T-helper 22 cell (primary cell): Measurements from ENCODE around the gene SLC6A18.

Experiments used
- DNase-seq: peaks from one replicate; pipeline ENCODE4 v3.0.0-alpha.2; 2020; ENCODE audit warnings: low read depth

SLC6A18 gene

DNA sequence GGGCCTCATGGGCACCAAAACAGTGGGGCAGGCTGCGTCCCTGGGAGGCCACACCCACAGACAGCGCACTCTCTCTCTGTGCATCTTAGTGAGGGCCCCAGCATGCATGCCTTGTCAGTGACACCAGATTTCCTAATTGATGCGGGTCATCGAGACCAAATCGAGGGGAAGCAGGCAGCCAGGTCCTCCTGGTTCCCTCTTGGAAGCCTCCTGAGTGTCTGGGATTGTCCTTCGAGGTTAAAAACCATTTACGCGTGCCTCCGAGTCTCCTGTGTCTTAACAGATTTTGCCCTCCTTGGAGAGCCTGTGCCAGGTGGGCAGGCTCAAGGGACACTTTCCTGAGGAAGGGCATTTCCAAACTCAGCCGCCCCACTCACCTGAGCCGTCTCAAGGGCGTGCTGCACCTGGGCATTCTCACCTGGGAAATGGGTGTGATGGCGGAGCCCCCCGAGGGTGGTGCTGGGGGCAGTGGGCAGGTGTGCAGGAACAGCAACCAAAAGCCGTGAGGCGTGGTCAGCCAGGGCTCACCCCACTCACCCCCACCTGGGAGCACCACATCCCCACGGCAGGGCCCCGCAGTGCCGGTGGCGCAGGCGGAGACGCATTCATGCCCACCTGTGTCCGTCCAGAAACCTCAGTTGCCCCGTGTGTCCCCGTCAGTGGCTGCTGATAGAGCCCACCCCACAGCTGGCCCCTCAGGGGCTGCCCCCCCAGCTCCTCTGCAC, 21.1 kb upstream of the SLC6A18 start:
- no peak for DNase-seq

DNA sequence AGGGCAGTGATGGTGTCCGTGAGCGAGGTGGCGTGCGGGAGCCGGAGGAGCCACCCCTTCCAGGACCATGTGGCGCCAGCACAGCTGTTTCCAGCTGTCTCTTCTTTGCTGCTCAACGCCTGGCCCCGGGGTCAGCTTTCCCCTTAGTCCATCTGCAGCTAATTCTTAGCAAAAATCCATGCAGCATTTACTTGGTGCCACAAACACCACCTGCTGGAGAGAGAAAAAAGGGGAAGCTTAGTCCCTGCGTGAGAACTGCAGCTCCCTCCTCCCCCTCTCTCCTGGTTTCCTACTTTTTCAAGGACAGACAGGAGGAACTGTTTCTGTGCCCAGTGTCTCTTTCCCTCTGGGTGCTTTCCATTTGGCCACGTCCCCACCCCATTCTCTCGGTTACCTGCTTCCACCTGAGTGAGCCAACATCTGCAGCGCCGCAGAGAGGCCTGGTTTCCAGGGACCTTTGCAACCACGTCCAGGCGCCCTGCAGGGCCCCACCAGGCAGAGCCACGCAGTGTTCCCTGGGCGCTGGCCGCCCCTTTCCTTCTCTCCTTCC, 20.4 kb upstream of the SLC6A18 start:
- DNase-seq = no peak

DNA sequence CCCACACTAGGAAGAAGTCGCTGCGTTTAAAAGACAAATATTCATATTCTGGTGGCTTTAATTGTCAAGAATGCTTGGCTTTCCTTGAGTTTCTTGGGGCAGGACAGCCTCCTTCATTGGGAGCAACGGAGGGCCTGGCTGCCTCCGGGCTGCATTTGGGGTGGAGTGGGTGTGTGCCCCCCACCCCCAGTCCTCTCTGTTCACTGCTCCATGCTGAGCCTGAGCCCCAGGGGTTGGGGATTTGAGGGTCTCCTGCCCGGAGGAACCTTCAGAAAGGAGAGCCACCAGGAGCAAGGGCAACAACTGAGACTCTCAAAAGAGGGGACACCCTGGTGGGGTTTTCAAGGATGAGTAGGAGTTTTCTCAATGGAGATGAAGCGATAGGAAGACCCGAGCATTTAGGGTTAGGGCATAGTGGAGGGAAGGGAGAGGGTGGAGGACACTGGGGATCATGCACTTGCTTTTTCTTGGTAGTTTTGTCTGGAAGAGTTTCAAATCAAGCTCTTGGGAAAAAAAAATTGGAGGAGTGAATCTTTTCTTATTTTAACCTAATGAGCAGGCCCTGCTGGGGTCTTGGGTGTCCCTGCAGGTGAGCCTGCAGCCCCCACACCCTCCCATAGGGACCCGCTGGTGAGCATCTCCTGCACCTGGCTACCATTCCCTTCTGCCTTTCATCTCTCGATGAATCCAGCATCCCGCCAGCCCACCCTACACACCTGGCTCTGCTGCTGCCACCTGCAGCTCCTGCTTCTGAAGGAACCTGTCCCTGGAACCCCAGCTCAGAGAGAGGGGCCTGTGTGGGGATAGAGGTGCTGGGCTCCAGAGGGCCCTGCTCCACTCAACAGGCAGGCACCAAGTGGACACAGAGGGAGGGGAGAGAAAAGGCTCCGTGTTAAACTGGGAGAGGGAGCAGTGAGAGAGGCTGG, 19.7 kb upstream of the SLC6A18 start:
- no peak for DNase-seq

DNA sequence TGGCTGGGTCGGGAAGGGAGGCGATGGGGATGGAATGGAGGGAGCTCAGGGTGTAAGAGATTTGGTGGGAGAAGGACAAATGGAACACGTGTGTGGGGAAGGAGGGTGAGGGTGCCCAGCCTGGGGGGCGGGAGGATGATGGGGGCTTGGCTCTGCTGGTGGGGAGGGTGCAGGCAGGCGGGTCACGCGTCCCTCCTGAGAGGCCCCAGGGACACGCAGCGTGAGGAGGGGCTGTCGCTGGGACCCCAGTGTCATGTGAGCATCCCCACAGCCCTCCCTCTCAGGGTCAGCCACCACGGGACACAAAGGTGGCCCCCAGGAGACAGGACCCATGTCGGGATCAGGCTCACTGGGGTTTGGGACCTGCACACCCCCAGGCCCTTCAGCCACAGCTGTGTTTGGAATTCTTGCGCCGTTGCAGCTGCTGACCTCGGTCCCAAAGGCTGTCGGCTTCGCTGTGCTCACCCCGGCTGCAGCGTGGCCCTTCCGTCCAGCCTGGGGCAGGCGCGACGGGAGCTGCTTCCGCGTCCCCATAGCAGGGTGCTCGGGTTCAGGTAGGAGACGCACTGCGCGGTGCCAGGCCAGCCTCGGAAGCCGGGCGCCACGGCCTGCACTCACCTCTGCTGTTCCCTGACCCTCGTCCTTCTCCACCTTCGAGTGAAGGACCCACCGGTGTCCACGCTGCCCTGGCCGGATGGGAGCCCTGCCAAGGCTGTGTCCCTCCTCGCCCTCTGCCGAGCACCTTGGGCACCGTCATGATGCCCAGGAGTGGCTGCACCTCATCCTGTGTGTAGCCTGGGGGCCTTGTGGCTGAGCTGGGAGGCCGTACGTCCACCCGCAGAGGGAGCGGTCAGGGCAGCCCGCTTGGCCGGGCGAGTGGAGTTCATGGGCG, 18.4 kb upstream of the SLC6A18 start:
- DNase-seq = no peak

DNA sequence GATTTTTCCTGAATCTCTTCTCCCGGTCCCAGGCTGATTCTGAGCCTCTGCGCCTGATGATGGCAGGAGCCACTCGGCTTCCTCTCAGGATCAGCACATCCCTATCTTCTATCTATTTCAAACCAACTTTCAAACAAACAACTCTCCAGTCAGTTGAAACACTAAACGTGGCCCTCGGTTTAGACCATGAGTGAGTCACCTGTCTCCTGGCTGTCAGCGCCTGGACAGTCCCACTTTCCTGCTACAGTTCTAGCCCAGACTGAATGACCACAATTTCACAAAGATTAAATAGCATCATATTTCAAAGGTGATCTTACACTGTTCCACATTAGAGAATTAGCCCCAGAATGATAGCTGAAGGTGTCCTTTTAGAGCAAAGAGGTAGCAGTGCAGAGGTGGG, 17.6 kb upstream of the SLC6A18 start:
- DNase-seq = no peak

DNA sequence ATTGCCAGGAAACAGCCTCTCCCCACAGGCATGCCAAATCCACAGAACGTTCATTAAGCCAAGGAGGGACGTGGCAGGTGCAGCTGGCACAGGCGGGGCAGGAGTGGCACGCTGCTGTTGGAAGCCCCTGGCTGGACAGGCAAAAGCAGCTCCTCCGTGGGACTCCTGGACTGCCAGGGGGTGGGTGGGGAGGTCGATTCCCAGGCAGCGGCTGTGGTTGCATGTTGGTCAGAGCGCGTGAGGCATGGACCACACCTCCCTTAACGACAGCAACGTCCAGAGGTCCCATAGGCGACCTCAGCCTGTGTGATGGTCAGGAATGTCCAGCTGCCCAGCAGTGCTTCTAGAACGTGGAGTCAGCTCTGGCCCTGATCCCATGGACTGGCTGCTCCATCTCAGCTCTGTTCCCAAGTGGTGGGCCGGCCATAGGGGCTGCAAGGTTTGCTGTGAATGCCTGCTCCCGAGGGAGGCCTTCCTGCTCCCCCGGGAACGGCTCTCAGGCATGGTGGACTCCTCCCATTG, 16.9 kb upstream of the SLC6A18 start:
- no peak for DNase-seq

DNA sequence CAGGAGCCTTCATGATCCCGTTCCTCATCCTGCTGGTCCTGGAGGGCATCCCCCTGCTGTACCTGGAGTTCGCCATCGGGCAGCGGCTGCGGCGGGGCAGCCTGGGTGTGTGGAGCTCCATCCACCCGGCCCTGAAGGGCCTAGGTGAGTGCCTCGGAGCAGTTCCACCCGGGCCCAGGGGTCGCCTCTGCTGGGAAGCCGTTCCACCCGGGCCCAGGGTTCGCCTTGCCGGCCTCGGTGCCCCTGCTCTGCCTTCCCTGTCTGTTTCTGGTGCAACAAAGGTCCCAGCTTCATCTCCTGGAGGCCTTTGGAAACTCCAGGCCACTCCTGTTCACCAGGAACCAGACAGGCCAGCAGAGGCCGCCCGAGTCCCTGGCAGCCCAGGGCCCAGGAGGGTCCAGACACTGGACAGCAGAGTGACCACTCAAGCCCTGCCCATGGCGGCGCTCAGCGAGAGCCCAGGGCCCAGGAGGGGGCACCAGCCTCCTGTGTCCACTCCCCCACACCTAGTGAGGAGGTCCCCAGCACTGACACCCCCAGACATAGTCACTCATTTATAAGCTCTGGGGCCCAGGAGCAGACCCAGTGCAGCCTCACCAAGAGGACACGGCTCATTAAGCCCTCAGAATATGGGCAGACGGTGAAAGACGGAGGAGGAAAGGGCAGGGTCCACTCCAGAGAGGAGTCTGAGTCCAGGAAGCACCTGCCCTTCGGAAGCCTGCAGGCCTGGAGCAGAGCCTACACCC, 16.3 kb upstream of the SLC6A18 start:
- DNase-seq = no peak

DNA sequence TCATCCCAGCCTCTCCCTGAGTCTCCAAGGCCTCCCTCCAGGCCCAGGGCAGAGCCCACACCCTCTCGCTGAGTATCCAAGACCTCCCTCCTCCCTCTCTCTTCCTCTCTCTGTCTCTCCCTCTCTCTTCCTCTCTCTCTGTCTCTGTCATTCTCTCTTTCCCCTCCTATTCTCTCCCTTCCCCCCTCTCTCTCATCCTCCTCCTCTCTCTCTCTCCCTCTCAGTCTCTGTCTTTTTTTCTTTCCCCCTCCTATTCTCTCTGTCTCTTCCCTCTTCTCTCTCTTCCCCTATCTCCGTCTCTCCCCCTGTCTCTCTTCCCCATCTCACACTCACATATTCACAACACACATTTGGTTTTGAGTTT, 15.7 kb upstream of the SLC6A18 start:
- DNase-seq = no peak

DNA sequence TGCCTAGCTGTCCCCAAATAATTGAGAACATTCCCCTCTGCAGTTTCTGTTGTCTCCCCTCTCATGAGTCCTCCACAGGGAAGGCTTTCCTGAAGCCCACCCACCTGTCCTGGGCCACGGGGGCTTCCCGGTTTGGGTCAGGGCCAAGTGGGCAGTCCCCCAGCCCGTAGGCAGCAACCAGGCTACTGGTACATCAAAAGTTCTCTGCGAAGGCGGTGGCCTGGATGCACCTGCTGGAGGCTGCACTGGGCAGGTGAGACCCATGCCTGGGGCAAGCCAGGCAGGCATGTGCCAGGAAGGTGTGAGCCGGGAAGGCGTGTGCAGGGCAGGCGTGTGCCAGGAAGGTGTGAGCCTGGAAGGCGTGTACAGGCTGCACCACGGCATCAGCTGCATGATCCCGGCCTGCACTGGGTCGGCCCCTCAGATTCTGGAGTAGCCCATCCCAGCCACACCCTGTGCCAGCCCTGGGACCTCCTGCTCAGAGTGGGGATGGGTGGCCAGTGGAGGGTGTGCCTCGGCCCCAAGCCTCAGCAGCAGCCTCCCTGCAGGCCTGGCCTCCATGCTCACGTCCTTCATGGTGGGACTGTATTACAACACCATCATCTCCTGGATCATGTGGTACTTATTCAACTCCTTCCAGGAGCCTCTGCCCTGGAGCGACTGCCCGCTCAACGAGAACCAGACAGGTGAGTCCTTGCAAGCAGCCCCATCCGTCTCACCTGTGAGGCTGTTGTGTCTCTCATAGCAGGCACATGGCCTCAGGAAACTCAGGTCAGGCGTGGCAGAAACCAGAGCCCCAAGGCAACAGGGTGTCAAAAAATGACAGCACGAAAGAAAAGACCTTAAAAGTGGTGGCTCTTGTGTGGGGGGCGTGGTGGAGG, 15.0 kb upstream of the SLC6A18 start:
- DNase-seq = no peak

DNA sequence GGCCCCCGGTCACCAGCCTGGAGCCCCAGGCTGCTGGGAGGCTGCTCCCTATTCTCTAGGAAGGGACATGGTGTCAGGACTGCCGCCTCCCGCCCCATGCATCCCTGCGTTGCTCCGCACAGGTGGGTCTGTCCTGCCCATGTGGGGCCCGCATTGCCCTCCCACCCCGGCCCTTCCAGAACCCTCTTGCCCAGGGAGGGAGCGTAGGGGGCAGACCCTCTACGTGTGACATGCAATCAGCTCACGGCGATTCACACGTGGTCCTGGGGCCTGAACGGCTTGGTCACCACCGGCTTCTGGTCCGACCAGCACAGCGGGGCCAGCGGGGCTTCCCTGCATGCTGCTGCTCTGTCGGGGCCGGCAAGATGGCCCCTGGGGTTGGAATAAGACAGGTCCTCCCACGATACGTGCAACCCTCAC, 14.3 kb upstream of the SLC6A18 start:
- no peak for DNase-seq

DNA sequence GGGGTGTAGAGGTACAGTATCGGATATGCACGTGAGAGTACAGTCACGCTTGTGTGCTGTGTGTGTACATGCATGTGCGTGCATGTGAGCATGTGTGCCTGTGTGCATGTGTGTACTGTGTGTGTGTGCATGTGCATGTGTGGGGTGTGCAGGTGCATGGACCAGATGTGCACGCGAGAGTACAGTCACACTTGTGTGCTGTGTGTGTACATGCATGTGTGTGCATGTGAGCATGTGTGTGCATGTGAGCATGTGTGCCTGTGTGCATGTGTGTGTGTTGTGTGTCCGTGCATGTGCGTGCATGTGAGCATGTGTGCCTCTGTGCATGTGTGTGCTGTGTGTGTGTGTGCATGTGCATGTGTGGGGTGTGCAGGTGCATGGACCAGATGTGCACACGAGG, 13.5 kb upstream of the SLC6A18 start:
- DNase-seq = no peak

DNA sequence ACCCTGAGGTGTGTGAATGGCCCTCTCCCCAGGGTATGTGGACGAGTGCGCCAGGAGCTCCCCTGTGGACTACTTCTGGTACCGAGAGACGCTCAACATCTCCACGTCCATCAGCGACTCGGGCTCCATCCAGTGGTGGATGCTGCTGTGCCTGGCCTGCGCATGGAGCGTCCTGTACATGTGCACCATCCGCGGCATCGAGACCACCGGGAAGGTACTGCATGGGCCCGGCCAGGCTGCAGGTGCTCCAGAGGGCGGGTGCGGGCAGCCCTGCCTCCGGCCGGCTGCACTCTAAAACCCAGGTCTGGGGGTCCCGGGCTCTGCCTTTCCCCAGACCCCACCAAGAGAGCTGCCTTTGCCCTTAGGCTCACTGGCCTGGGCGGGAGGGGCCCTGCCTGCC, 12.9 kb upstream of the SLC6A18 start:
- DNase-seq = no peak

DNA sequence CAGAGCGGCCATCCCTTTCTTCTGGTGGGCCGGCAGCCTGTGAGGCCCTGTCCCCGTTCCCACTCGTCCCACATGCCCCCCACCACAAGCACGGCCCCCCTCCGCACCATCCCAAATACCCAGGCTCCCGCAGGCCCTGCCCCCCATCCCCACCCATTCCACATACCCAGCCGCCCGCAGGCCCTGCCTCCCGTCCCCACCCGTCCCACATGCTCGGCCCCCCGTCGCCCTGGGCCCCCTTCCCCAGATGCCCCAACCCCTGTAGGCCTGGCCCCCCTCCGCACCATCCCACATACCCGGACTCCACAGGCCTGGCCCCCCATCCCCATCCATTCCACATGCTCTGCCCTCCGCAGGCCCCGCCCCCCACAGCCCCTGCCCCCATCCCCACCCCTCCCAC, 12.3 kb upstream of the SLC6A18 start:
- DNase-seq = no peak

DNA sequence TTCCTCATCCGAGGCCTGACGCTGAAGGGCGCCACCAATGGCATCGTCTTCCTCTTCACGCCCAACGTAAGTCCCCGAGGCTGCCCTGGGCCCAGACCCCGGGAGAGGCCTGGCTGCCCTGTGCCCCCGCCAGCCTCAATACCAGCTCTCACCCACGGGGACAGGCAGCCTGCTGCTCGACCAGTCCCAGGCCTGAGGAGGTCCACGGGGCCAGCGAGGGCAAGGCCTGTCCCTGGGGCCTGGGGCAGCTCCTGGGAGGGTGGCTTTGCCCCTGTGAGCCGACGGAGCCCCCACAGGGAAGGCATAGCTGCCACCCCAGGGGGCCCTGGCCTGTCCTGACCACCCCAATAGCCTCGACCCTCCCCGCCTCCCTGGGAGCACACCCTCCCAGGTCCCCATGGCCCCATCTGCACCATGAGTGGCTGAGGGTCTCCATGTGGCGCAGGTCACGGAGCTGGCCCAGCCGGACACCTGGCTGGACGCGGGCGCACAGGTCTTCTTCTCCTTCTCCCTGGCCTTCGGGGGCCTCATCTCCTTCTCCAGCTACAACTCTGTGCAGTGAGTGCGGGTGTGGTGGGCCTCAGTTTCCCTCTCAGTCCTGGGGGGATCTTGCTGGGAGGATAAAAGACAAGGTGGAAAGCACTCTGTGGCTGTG, 11.5 kb upstream of the SLC6A18 start:
- DNase-seq = no peak

DNA sequence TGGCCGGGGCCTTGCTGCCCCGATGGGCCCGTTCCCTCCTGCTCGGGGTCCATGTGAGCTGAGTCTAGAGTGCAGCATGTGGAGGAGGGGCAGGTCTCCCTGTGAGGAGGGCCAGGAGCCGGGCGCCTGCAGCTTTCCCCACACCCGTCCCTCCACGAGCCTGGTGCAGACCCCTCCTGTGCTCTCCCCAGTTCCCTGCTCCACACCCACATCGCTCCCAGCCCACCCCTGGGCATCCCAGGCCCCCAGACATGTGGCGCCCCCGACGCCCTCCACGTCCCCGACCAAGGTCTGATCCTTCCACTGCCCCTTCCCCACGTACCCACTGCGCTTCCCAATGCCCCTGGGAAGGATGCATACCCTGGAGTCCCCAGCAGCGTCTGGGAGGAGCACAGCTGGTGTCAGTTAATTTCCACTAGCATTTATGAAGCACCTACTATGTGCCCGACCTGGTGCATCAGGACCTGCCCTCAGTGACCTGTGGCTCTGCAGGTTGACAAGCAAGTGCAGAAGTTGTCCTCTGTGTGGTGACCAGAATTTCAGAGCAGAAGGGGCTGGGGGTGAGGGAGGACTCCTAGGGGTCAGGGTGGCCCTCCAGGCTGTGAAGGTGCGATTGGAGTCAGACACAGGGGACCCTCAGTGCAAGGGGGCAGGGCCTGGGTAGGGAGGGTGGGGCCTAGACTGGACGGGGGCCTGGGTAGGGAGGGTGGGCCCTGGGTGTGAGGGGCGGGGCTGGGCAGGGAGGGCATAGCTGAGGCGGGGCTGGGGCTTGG, 10.8 kb upstream of the SLC6A18 start:
- DNase-seq = no peak

DNA sequence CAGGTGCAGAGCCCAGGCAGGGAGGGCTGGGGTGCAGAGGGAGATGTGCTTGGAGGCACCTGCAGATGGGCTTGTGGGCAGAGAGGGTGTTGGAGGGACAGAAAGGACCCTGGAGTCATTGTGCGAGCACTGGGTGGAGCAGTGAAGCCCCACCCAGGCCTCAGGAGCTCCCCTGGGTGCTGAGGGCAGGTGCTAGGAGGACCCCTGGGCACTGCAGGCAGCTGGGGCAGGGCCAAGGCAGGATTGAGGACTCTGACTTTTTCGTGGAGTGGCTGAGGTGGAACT, 10.3 kb upstream of the SLC6A18 start:
- no peak for DNase-seq

DNA sequence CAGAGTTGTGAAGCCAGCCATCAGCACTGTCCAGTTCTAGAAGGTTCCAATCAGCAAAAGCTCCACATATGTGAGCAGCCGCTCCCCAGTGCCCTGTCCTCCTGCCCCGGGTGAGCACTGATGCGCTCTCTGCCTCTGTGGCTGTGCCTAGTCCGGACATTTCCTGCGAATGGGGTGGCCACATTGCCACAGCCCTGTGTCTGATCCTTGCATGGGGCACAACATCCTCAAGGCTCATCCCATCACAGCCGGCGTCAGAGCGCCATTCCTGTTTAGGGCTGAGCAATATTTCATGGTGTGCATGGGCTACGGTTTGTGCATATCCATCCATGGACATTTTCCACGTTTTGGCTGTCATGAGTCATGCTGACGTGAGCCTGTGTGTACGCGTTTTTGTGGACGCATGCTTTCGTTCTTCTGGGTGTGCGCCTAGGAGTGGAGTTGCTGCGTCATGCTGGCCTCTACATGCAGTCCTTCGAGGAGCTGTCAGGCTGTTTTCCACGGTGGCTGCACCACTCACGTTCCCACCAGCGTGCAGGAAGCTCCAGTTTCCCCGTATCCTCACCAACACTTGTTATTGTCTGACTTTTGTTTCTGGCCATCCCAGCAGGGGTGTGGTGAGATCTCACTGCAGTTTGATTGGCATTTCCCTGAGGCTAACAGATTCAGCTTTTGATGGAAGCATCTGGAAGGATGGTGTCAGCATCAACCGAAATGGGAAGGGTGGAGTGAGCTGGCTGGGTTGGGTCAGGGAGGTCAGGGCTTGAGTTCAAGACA, 9.7 kb upstream of the SLC6A18 start:
- DNase-seq = no peak

DNA sequence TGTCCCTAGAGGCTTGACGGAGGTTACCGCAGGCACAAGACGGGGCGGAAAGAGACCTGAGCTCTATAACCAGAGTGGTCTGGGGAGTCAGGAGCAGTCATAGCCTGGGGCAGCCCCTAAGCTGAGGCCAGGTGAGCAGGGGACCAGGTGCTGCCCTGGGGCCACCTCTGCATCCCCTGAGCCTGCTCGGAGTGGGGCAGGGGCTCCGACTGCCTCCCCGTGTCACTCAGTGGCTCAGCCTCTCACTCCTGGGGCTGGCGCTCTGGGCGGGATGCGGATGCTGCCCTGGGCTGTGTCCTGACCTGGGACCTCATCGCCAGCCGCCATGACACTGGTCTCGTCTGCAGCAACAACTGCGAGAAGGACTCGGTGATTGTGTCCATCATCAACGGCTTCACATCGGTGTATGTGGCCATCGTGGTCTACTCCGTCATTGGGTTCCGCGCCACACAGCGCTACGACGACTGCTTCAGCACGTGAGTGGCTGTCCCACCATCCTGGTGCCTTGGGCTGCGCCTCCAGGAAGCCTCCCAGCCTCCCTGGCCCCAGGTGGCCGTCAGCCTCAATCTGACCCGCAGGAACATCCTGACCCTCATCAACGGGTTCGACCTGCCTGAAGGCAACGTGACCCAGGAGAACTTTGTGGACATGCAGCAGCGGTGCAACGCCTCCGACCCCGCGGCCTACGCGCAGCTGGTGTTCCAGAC, 8.8 kb upstream of the SLC6A18 start:
- no peak for DNase-seq
